ENCODE data around the gene SFXN3.
"Not testable (repeated sequence)": the region's sequence is repeated elsewhere in the genome, so short reads cannot be mapped to it uniquely, and the experiment has no call there.

The SFXN3 gene

DNA sequence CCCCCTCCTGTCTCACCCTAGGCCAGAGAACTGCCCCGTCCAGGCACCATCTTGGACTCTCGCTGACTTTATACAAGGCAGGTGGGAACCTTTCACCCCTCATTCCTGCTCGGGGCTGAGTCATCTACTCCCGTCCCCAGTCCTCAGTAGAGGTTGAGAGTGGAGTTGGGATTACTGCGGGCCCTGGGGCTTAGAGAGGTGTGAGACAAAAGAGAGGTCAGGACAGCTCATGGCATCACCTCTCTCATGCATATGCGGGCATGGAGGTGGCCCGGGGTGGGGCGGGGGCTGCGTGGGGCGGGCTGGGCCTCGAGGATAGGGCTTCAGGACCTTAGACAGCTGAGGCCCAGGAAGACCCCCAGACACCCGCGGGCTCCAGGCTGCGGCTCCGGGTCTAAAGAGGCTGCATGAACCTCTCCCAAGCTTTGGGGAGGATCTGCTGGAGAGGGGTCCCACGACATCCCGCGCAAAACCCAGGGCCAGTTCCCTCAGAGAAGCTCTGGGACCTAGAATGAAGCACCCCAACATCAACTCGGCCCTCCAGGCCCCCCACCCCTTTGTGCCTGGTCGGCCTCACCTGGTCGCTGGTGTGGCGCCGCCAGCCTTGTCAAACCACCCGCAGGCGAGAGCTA, 422 bp upstream of the SFXN3 start:
- TF ChIP-seq, protein P1, sequence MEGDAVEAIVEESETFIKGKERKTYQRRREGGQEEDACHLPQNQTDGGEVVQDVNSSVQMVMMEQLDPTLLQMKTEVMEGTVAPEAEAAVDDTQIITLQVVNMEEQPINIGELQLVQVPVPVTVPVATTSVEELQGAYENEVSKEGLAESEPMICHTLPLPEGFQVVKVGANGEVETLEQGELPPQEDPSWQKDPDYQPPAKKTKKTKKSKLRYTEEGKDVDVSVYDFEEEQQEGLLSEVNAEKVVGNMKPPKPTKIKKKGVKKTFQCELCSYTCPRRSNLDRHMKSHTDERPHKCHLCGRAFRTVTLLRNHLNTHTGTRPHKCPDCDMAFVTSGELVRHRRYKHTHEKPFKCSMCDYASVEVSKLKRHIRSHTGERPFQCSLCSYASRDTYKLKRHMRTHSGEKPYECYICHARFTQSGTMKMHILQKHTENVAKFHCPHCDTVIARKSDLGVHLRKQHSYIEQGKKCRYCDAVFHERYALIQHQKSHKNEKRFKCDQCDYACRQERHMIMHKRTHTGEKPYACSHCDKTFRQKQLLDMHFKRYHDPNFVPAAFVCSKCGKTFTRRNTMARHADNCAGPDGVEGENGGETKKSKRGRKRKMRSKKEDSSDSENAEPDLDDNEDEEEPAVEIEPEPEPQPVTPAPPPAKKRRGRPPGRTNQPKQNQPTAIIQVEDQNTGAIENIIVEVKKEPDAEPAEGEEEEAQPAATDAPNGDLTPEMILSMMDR (IDR thresholded peaks at IDR 0.05; ENCODE audit: extremely low read depth, insufficient read depth, missing control alignments): no peak
- in situ Hi-C loops (cut with MboI; ENCODE audit: low pct_unique_long_range_greater_than_20kb, low sequenced_read_pairs, unreplicated experiment): no loop called here
- DNase-seq (ENCODE audit: low spot score): no peak

GRCh38 chr10:101031796-101032636, 982 bp downstream of the SFXN3 start:
- in situ Hi-C loops (cut with MboI; ENCODE audit: low pct_unique_long_range_greater_than_20kb, low sequenced_read_pairs, unreplicated experiment): no loop called here
- TF ChIP-seq, protein P1 (IDR thresholded peaks at IDR 0.05; ENCODE audit: extremely low read depth, insufficient read depth, missing control alignments): no peak
- no peak for DNase-seq (ENCODE audit: low spot score)

DNA sequence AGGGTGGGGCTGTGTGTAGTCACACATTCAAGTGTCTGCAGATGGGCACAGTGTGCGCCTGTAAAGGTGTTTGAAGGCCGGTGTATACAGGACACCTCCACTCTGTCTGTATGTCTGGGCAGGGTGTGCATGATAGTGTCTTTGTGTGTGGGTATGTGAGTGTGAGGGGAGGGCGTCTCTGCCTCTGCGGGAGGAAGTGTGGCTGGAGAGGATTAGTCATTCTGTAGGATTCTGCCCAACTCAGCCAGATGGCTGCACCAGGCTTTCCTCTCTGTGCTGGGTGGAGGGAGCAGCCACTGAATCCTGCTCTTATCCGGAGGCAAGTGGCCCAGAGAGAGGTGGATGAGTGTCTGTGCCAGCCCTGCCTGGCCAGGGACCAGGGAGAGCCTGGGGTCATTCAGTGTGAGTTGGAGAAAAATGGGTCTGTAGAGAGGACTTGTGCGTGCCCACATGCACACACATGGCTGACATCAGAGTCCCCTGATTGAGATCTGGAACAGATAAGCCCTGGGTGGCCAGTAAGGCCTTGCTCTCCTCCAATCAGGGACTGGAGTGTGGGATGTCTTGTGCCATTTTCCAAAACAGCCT, 1.7 kb downstream of the SFXN3 start:
- TF ChIP-seq, protein P1 (IDR thresholded peaks at IDR 0.05; ENCODE audit: extremely low read depth, insufficient read depth, missing control alignments): no peak
- DNase-seq (ENCODE audit: low spot score): no peak
- in situ Hi-C loops (cut with MboI; ENCODE audit: low pct_unique_long_range_greater_than_20kb, low sequenced_read_pairs, unreplicated experiment): no loop called here

DNA sequence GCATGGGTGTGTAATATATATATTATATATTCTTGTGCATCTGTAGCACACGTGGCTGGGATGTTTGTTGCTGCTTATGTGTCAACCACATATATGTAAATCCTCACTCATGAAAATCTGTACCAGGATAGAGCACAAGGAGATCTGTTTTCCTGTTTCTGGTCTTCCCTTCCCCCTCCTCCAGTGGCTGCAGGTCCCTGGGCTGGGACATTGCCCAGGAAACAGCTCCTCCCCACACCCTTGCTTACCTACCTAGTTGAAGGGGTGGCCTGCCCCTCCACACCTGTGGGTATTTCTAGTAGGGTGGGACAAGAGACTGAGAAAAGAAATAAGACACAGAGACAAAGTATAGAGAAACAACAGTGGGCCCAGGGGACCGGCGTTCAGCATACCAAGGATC, 2.2 kb downstream of the SFXN3 start:
- TF ChIP-seq, protein P1 (IDR thresholded peaks at IDR 0.05; ENCODE audit: extremely low read depth, insufficient read depth, missing control alignments): no peak
- DNase-seq (ENCODE audit: low spot score): no peak
- in situ Hi-C loops (cut with MboI; ENCODE audit: low pct_unique_long_range_greater_than_20kb, low sequenced_read_pairs, unreplicated experiment): no loop called here

DNA sequence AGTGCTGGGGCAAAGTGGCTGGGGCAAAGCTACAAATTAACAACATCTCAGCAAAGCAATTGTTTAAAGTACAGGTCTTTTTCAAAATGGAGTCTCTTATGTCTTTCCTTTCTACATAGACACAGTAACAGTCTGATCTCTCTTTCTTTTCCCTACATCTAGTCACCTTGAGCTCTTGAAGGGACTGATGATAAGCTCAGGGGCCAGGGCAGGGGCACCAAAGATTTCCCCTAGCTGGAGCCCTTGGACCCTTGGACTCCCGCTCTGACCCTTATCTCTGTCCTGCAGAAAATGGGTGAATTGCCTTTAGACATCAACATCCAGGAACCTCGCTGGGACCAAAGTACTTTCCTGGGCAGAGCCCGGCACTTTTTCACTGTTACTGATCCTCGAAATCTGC, 3.4 kb downstream of the SFXN3 start:
- DNase-seq (ENCODE audit: low spot score); in situ Hi-C loops (cut with MboI; ENCODE audit: low pct_unique_long_range_greater_than_20kb, low sequenced_read_pairs, unreplicated experiment): not testable (repeated sequence)

- TF ChIP-seq, protein P1 (IDR thresholded peaks at IDR 0.05; ENCODE audit: extremely low read depth, insufficient read depth, missing control alignments): no peak
- DNase-seq (ENCODE audit: low spot score): no peak
- in situ Hi-C loops (cut with MboI; ENCODE audit: low pct_unique_long_range_greater_than_20kb, low sequenced_read_pairs, unreplicated experiment): no loop called here
These were observed 4.3 kb downstream of the SFXN3 start for GRCh38 chr10:101035314-101035713.
